ENCODE measurements around the gene EGLN2. TPM values are rescaled to one million over a fixed set of nuclear protein-coding genes. Genes with fewer than 3 reads are reported as not detected.
A peak's percentile ranks its signal among the peaks of the same experiment; 100 is the strongest.
"Not testable (repeated sequence)": the region's sequence is repeated elsewhere in the genome, so short reads cannot be mapped to it uniquely, and the experiment has no call there.

EGLN2 gene
- total RNA-seq, 1 donor from 2014 or later = 37.1 TPM

DNA sequence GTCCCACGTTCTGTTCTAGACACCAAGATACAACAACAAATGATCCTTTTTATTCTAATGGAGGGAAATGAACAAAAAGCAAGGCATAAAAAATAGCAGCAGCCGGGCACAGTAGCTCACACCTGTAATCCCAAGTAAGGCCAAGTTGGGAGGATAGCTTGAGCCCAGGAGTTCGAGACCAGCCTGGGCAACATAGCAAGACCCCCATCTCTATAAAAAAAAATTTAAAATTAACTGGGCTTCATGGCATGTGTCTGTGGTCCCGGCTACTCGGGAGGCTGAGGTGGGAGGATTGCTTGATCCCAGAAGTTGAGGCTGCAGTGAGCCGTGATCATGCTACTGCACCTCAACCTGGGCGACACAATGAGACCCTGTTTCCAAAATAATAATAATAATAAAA, 22.6 kb upstream of the EGLN2 start:
- Histone ChIP-seq H3K27me3 (ENCODE audit: control insufficient read depth in 3 of 3, insufficient read depth in 3 of 3, low read length in 3 of 3) (no peaks in the 10 kb centered on the region), H3K4me3 (ENCODE audit: low read length in 3 of 3) (no peak overlapping the region), H3K36me3 (ENCODE audit: control insufficient read depth in 3 of 3, insufficient read depth in 3 of 3, low read length in 3 of 3) (no peaks in the 10 kb centered on the region), H3K9me3 (ENCODE audit: control insufficient read depth in 3 of 3, low read length in 3 of 3) (no peaks in the 10 kb centered on the region), H3K27ac (ENCODE audit: low read depth, low read length) (no peak overlapping the region), H3K9ac (ENCODE audit: low read depth in 1 of 3, low read length in 3 of 3) (no peak overlapping the region), H3K4me1 (ENCODE audit: control insufficient read depth in 3 of 3, insufficient read depth in 3 of 3, low read length in 3 of 3) (peaks cover 12 to 16% (median 14%) of the 10 kb centered on the region in 3 donors)

DNA sequence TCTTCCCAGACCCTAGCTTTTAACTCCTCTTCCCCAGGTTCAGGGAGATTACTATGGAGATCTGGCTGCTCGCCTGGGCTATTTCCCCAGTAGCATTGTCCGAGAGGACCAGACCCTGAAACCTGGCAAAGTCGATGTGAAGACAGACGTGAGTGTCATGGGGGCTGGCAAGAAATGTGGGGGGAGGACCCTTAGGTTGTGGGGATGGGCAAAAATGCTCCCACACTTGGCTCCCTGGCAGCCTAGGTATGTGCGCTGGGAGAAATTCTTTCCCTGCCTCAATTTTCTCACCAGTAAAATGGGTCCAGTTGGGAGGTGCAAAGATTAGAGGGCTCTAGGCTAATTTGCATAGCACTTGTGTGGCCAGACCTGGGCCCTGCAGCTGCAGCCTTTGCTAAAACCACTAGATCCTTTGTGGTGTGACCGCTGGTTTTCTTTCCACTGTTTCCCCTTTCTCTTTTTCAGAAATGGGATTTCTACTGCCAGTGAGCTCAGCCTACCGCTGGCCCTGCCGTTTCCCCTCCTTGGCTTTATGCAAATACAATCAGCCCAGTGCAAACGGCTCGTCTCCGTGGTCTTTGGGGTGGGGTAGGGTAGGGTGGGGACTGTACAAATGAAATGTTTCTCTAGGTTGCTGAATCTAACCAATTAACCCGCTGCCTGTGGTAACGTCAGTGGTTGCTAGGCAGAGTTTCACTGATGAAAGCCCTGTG, 21.9 kb upstream of the EGLN2 start:
- peak overlapping the region; percentile 89 for H3K27ac ChIP-seq (ENCODE audit: low read depth, low read length)
- peak overlapping the region; percentile 67 to 94 (median 90) for H3K9ac ChIP-seq (ENCODE audit: low read depth in 1 of 3, low read length in 3 of 3)
- peak overlapping the region; percentile 74 to 96 (median 87) for H3K4me3 ChIP-seq (ENCODE audit: low read length in 3 of 3)
- no peaks in the 10 kb centered on the region for H3K9me3 ChIP-seq (ENCODE audit: control insufficient read depth in 3 of 3, low read length in 3 of 3)
- H3K27me3 ChIP-seq (ENCODE audit: control insufficient read depth in 3 of 3, insufficient read depth in 3 of 3, low read length in 3 of 3) = no peaks in the 10 kb centered on the region
- no peaks in the 10 kb centered on the region for H3K36me3 ChIP-seq (ENCODE audit: control insufficient read depth in 3 of 3, insufficient read depth in 3 of 3, low read length in 3 of 3)
- H3K4me1 ChIP-seq (ENCODE audit: control insufficient read depth in 3 of 3, insufficient read depth in 3 of 3, low read length in 3 of 3) = peaks cover 12 to 16% (median 14%) of the 10 kb centered on the region in 3 donors

DNA sequence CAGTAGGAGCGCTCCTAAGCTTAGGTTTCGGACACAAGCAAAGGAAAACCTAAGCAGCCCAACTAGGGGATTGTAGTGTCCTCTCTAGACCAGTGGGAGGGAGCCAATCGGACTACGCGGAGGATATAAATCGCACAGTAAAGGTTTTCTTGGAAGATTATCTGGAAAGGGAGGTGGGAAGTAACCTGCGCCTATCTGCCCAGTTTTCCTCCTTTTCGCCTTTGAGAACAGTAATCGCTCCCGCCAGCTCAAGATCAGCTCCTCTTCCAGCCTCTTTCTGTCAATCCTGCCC, 21.4 kb upstream of the EGLN2 start:
- Histone ChIP-seq H3K27ac (ENCODE audit: low read depth, low read length) (peak overlapping the region; percentile 89), H3K4me1 (ENCODE audit: control insufficient read depth in 3 of 3, insufficient read depth in 3 of 3, low read length in 3 of 3) (peaks cover 12 to 16% (median 14%) of the 10 kb centered on the region in 3 donors), H3K36me3 (ENCODE audit: control insufficient read depth in 3 of 3, insufficient read depth in 3 of 3, low read length in 3 of 3) (no peaks in the 10 kb centered on the region), H3K9ac (ENCODE audit: low read depth in 1 of 3, low read length in 3 of 3) (peak overlapping the region; percentile 67 to 94 (median 90)), H3K4me3 (ENCODE audit: low read length in 3 of 3) (peak overlapping the region; percentile 74 to 96 (median 87)), H3K9me3 (ENCODE audit: control insufficient read depth in 3 of 3, low read length in 3 of 3) (no peaks in the 10 kb centered on the region), H3K27me3 (ENCODE audit: control insufficient read depth in 3 of 3, insufficient read depth in 3 of 3, low read length in 3 of 3) (no peaks in the 10 kb centered on the region)

DNA sequence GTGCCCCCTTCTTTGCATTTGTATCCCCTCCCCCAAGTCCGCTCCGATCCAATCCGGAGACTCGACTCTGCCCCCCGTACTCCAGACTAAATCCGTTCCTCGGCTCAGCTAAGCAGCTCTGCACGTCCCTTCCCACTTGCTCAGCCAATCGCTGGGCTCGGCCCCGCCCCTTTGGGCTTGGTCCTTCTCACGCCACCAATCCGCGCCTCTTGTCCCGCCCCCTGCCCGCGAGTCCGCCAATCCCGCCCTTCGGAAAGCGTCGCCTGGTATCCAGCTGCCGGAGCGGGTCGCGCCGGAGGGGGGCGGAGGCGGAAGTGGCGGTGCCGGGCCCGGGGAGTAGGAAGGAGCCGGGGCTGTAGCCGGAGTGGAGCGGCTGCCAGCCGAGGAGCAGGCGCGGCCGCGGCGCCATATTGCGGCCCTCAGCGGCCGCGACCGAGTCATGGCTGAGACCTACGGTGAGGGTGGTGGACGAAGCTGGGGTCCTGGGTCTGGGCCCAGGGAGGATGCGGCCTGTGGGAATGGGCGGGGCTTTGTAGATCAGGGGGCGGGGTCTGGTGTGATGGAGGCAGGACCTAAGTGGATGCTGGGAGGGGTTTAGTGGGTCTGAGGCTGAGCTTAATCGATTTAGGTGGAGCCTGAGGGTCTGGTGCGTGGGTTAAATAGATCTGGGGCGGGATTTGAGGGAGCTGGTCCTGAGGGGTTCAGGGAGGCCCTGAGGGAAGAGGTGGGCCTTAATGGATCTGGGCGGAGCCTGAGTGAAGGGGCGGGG, 20.9 kb upstream of the EGLN2 start, which contains the start of gene RAB4B:
Gene RAB4B, plus strand, starts transcription at position 311 of the 769 bp plus-strand sequence. Its CDS starts 129 bp downstream, at position 440.
- H3K9ac ChIP-seq (ENCODE audit: low read depth in 1 of 3, low read length in 3 of 3) = peak within 1 kb of the TSS; percentile 82 to 94 (median 90)
- H3K27me3 ChIP-seq (ENCODE audit: control insufficient read depth in 3 of 3, insufficient read depth in 3 of 3, low read length in 3 of 3) = no peaks in the 10 kb centered on the region
- peak within 1 kb of the TSS; percentile 83 to 96 (median 87) for H3K4me3 ChIP-seq (ENCODE audit: low read length in 3 of 3)
- no peaks in the 10 kb centered on the region for H3K36me3 ChIP-seq (ENCODE audit: control insufficient read depth in 3 of 3, insufficient read depth in 3 of 3, low read length in 3 of 3)
- H3K4me1 ChIP-seq (ENCODE audit: control insufficient read depth in 3 of 3, insufficient read depth in 3 of 3, low read length in 3 of 3) = peaks cover 12 to 16% (median 14%) of the 10 kb centered on the region in 3 donors
- H3K27ac ChIP-seq (ENCODE audit: low read depth, low read length) = peak within 1 kb of the TSS; percentile 89
- no peaks in the 10 kb centered on the region for H3K9me3 ChIP-seq (ENCODE audit: control insufficient read depth in 3 of 3, low read length in 3 of 3)

DNA sequence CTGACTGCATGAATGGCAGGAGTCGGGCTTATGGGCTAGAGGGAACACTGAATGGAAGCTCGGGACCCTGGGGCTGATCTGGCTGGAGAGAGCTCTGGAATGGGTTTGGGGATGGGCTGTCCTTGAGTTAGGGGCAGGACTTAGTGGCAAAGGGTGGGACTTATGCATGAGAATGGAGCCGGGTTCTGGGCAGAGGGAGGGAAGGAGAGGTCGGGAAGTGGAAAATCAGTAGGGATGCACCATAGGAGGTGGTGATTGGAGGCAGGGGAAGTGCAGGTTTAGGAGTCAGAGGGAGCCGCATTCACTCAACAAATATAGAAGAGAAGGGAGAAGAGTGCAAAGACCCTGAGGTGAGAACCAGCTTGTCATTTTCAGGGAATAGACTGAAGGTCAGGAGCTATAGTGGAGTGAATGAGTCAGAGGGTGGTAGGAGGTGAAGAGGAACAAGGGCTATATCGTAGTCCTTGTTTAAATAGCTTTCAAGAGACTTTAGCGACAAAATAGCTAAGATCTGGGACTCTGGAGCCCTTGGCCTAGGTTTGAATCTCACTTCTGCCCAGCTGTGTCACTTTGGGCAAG, 20.2 kb upstream of the EGLN2 start:
- H3K27me3 ChIP-seq (ENCODE audit: control insufficient read depth in 3 of 3, insufficient read depth in 3 of 3, low read length in 3 of 3) = no peaks in the 10 kb centered on the region
- H3K36me3 ChIP-seq (ENCODE audit: control insufficient read depth in 3 of 3, insufficient read depth in 3 of 3, low read length in 3 of 3) = no peaks in the 10 kb centered on the region
- H3K4me3 ChIP-seq (ENCODE audit: low read length in 3 of 3) = peak overlapping the region; percentile 79 to 83 (median 83)
- H3K27ac ChIP-seq (ENCODE audit: low read depth, low read length) = peak overlapping the region; percentile 89
- no peaks in the 10 kb centered on the region for H3K9me3 ChIP-seq (ENCODE audit: control insufficient read depth in 3 of 3, low read length in 3 of 3)
- H3K4me1 ChIP-seq (ENCODE audit: control insufficient read depth in 3 of 3, insufficient read depth in 3 of 3, low read length in 3 of 3) = peaks cover 12 to 16% (median 14%) of the 10 kb centered on the region in 3 donors
- H3K9ac ChIP-seq (ENCODE audit: low read depth in 1 of 3, low read length in 3 of 3) = peak overlapping the region; percentile 23 to 82 (median 82)

DNA sequence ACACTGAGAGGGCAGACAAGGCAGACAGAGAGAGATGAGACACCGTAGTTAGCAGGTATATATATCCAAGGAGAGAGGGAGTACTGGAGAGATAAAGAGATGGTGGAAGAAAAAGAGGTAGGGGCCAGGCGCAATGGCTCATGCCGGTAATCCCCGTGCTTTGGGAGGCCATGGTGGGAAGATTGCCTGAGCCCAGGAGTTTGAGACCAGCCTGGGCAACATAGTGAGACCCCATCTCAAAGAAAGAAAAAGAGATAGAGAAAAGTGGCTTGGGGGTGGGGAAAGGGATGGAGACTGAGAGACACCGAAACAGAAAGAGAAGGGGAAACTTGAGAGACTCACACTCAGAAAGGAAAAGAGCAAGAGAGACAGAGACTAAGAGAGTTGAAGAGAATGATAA, 18.4 kb upstream of the EGLN2 start:
- Histone ChIP-seq H3K4me1 (ENCODE audit: control insufficient read depth in 3 of 3, insufficient read depth in 3 of 3, low read length in 3 of 3) (peaks cover 12 to 16% (median 14%) of the 10 kb centered on the region in 3 donors), H3K4me3 (ENCODE audit: low read length in 3 of 3) (no peak overlapping the region)

DNA sequence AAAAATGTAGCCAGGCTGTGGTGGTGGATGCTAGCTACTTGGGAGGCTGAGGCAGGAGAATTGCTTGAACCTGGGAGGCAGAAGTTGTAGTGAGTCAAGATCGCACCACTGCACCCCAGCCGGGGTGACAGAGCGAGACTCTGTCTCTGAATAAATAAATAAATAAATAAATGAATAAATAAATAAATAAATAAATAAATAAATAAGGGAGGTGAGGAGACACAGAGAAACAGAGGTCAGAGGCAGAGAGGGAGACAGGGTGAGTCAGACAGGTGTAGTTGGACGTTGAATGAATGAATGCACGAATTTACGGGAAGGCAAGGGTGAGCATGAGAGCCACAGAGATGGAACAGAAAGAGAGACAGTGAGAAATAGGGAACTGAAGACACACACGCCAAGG, 17.9 kb upstream of the EGLN2 start:
- Histone ChIP-seq H3K9ac (ENCODE audit: low read depth in 1 of 3, low read length in 3 of 3) (no peak overlapping the region), H3K9me3 (ENCODE audit: control insufficient read depth in 3 of 3, low read length in 3 of 3) (no peaks in the 10 kb centered on the region), H3K27ac (ENCODE audit: low read depth, low read length) (no peak overlapping the region), H3K27me3 (ENCODE audit: control insufficient read depth in 3 of 3, insufficient read depth in 3 of 3, low read length in 3 of 3) (no peaks in the 10 kb centered on the region), H3K36me3 (ENCODE audit: control insufficient read depth in 3 of 3, insufficient read depth in 3 of 3, low read length in 3 of 3) (peaks cover 0 to 3% (median 2%) of the 10 kb centered on the region in 3 donors), H3K4me1 (ENCODE audit: control insufficient read depth in 3 of 3, insufficient read depth in 3 of 3, low read length in 3 of 3) (peaks cover 12 to 16% (median 14%) of the 10 kb centered on the region in 3 donors), H3K4me3 (ENCODE audit: low read length in 3 of 3) (no peak overlapping the region)

More for the DNA sequence above, 18.4 kb upstream of the EGLN2 start:
- Histone ChIP-seq H3K27me3 (ENCODE audit: control insufficient read depth in 3 of 3, insufficient read depth in 3 of 3, low read length in 3 of 3) (no peaks in the 10 kb centered on the region), H3K9me3 (ENCODE audit: control insufficient read depth in 3 of 3, low read length in 3 of 3) (no peaks in the 10 kb centered on the region), H3K9ac (ENCODE audit: low read depth in 1 of 3, low read length in 3 of 3) (no peak overlapping the region), H3K36me3 (ENCODE audit: control insufficient read depth in 3 of 3, insufficient read depth in 3 of 3, low read length in 3 of 3) (peaks cover 0 to 2% (median under 1%) of the 10 kb centered on the region in 3 donors), H3K27ac (ENCODE audit: low read depth, low read length) (no peak overlapping the region)

DNA sequence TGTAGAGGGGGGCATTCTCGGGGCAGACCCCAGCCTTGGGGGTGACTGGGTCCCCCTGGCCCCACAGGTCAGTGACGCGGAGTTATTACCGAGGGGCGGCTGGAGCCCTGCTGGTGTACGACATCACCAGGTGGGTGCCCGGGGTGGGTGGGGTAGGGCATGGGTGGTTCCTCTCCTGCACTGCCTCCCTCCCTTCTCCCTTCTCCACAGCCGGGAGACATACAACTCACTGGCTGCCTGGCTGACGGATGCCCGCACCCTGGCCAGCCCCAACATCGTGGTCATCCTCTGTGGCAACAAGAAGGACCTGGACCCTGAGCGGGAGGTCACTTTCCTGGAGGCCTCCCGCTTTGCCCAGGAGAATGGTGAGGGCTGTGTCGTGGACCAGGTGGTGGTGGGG, 15.3 kb upstream of the EGLN2 start:
- Histone ChIP-seq H3K27me3 (ENCODE audit: control insufficient read depth in 3 of 3, insufficient read depth in 3 of 3, low read length in 3 of 3) (no peaks in the 10 kb centered on the region), H3K36me3 (ENCODE audit: control insufficient read depth in 3 of 3, insufficient read depth in 3 of 3, low read length in 3 of 3) (peaks cover 3 to 7% (median 4%) of the 10 kb centered on the region in 3 donors), H3K9me3 (ENCODE audit: control insufficient read depth in 3 of 3, low read length in 3 of 3) (no peaks in the 10 kb centered on the region), H3K4me3 (ENCODE audit: low read length in 3 of 3) (no peak overlapping the region), H3K4me1 (ENCODE audit: control insufficient read depth in 3 of 3, insufficient read depth in 3 of 3, low read length in 3 of 3) (peaks cover 2 to 6% (median 5%) of the 10 kb centered on the region in 3 donors), H3K27ac (ENCODE audit: low read depth, low read length) (no peak overlapping the region), H3K9ac (ENCODE audit: low read depth in 1 of 3, low read length in 3 of 3) (no peak overlapping the region)

DNA sequence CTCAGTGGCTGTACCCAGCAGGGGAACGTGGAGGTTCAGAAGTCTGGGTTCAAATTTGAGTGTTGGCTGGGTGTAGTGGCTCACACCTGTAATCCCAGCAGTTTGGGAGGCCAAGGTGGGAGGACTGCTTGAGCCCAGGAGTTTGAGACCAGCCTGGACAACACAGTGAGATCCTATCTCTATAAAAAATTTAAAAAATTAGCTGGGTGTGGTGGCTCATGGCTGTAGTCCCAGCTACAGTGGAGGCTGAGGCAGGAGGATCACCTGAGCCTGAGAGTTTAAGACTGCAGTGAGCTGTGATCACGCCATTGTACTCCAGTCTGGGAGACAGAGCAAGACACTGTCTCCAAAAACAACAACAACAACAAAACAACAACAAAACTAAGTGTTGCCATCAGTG, 14.8 kb upstream of the EGLN2 start:
- H3K4me3 ChIP-seq (ENCODE audit: low read length in 3 of 3); H3K9me3 ChIP-seq (ENCODE audit: control insufficient read depth in 3 of 3, low read length in 3 of 3); H3K27me3 ChIP-seq (ENCODE audit: control insufficient read depth in 3 of 3, insufficient read depth in 3 of 3, low read length in 3 of 3); H3K9ac ChIP-seq (ENCODE audit: low read depth in 1 of 3, low read length in 3 of 3); H3K27ac ChIP-seq (ENCODE audit: low read depth, low read length); H3K36me3 ChIP-seq (ENCODE audit: control insufficient read depth in 3 of 3, insufficient read depth in 3 of 3, low read length in 3 of 3); H3K4me1 ChIP-seq (ENCODE audit: control insufficient read depth in 3 of 3, insufficient read depth in 3 of 3, low read length in 3 of 3): not testable (repeated sequence)

DNA sequence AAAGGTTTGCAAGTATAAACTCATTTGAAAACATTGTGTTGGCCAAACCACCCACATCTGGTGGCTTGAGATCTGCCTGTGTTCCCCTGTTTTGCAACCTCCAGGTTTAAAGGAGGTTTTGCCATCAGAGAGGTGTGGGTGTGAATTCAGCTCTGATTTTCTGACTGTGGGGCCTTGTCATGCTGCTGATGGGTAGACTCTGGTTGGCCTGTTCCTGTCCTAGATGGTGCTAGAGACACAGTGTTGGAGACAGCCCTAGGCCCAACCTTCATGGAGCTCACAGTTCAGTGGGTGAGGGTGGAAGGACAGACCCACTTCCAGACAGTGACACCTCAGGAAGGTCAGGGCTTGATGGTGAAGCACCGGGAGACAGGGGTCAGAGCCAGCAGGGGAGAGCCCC, 13.5 kb upstream of the EGLN2 start:
- Histone ChIP-seq H3K4me1 (ENCODE audit: control insufficient read depth in 3 of 3, insufficient read depth in 3 of 3, low read length in 3 of 3) (no peaks in the 10 kb centered on the region), H3K27me3 (ENCODE audit: control insufficient read depth in 3 of 3, insufficient read depth in 3 of 3, low read length in 3 of 3) (no peaks in the 10 kb centered on the region), H3K36me3 (ENCODE audit: control insufficient read depth in 3 of 3, insufficient read depth in 3 of 3, low read length in 3 of 3) (peaks cover 3 to 7% (median 4%) of the 10 kb centered on the region in 3 donors), H3K27ac (ENCODE audit: low read depth, low read length) (no peak overlapping the region), H3K4me3 (ENCODE audit: low read length in 3 of 3) (no peak overlapping the region), H3K9ac (ENCODE audit: low read depth in 1 of 3, low read length in 3 of 3) (no peak overlapping the region), H3K9me3 (ENCODE audit: control insufficient read depth in 3 of 3, low read length in 3 of 3) (no peaks in the 10 kb centered on the region)

Data from skeletal muscle tissue (tissue), 4 donors.